GM19328 (cell line): ENCODE results near the gene CHRNG.

ENCODE experiments used
- ATAC-seq: cut with Tn5 transposase; IDR thresholded peaks from one replicate; pipeline ENCODE4 v1.9.1; 2021; ENCODE audit warnings: mild to moderate bottlenecking, moderate library complexity; ENCODE audit not compliant: unreplicated experiment

The CHRNG gene

DNA sequence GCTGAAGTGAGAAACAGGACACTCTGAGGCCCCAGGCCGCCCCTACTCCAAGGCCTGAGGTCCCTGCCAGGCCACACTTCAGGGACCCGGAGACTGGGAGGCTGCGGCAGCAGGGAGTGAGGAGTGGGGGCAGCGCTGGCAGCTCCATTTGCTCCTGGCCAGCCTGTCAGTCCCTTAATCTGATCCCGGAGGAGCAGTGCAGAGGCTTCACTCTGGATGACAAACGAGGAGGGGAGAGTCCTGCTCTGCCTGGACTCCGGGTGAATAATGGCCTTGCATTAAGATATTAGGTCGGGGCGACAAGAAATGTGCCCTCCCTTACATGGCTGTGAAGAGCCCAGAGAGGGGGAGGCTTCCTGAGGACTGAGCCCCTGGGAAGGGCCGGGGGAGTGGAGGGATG, 33.6 kb upstream of the CHRNG start:
- ATAC-seq = no peak

- no peak for ATAC-seq
These were observed 32.8 kb upstream of the CHRNG start for GRCh38 chr2:232506709-232507108.

DNA sequence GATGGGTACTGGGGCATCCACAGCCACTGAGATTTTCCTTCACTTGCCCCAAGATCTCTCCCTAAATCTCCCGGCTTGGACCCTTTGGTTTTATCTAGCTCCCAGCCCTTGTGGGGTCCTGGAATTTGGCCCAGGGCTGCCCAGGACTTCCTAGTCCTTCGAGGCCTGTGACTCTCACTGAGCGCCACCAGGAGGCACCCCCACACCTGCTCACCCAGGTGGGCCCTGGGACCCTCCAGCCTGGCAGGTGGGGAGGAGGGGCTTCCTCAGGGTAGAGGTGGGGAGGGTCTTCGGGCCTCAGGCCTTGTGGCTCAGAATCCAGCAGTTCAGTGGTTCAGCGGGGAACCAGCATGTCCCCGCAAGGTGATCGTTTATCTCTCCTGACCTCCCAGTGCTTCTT, 31.2 kb upstream of the CHRNG start:
- ATAC-seq = no peak

- ATAC-seq = no peak
These were observed 28.1 kb upstream of the CHRNG start for GRCh38 chr2:232511336-232511890.

DNA sequence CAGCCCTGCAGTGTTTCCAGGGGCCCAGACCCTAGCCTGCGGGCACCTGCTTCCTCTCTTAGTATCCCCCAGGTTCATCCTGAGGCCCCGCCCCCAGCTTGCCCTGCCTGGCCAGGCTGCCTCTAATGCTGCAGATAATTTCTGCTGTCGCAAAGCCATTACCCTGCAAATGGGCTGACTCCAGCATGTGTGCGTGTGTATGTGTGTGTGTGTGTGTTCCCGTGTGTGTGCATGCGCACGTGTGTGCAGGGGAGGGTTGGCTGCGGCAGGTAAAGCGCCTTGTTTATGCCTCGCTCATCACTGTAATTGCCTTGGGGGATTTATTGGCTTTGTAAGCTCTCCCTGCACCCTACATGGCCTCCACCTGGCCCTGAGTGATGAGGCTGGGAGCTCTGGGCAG, 26.9 kb upstream of the CHRNG start:
- no peak for ATAC-seq

DNA sequence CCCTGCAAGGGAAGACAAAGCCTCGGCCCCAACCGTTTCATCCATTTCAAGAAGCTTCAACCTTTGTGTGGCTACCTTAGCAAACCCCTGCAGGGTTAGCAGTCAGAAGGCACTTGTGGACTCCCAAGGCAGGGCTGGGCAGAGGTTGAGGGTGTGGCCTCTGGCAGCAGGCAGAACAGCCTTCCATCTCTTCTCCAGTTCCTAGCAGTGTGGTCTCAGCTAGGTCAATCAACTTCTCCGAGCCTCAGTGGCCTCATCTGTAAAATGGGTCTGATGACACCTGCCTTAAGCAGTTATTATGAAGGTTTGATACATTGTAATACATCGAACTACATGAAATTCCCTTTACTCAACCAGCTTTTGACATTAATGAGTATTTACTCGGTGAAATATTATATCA, 26.1 kb upstream of the CHRNG start:
- ATAC-seq = no peak

DNA sequence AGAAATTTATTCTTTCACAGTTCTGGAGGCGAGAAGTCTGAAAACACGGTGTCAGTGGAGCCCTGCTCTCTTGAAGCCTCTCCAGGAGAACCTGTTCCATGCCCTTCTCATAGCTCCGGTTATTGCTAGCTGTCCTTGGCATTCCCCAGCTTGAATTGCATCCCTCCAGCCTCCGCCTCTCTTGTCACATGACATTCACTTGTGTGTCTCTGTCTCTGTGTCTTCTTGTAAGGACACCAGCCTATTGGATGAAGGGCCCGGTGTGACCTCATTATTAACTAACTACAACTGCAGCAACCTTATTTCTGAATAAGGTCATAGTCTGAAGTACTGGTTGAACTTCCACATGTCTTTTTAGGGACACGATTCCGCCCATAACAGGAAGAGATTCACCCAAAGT, 23.9 kb upstream of the CHRNG start:
- ATAC-seq = no peak

GRCh38 chr2:232516551-232516950, 22.9 kb upstream of the CHRNG start:
- no peak for ATAC-seq

- no peak for ATAC-seq
These were observed 20.6 kb upstream of the CHRNG start for GRCh38 chr2:232518844-232519243.

- no peak for ATAC-seq
These were observed 19.7 kb upstream of the CHRNG start, which contains the start of gene PRSS56 for GRCh38 chr2:232519581-232520438. TSS of gene PRSS56 (plus strand) at chr2:232520388. CDS start at chr2:232520599, 211 bp downstream.

- no peak for ATAC-seq
These were observed 19.0 kb upstream of the CHRNG start for GRCh38 chr2:232520489-232520888.

- ATAC-seq = no peak
These were observed 18.4 kb upstream of the CHRNG start for GRCh38 chr2:232521098-232521497.

- no peak for ATAC-seq
These were observed 17.4 kb upstream of the CHRNG start for GRCh38 chr2:232521959-232522622.

DNA sequence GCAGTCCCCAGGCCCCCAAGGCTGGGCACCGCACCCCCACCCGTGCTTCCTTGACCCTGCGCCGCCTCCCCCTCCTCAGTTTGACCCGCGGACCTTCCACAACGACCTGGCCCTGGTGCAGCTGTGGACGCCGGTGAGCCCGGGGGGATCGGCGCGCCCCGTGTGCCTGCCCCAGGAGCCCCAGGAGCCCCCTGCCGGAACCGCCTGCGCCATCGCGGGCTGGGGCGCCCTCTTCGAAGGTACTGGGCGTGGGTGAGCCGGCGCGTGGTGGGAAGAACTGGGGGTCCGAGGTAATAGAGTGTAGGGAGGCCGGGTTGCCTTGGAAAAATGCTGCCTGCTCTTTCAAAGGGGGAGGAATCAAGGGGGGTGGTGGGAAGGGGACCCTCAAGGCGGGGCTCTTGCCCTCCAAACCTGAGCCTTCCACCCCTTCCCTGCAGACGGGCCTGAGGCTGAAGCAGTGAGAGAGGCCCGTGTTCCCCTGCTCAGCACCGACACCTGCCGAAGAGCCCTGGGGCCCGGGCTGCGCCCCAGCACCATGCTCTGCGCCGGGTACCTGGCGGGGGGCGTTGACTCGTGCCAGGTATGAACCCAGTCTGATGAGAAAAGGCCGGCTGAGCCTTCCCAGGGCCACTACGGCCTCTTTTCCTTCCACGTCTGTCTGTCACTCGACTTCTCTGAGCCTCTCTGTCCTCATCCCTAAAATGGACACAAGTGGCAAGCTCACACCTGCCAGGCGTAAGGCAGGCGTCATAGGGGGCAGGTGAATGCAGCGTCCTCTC, 16.7 kb upstream of the CHRNG start:
- ATAC-seq = no peak

GRCh38 chr2:232523402-232523681, 16.1 kb upstream of the CHRNG start:
- no peak for ATAC-seq

GRCh38 chr2:232523682-232524597, 15.6 kb upstream of the CHRNG start:
- ATAC-seq = no peak

- no peak for ATAC-seq
These were observed 14.7 kb upstream of the CHRNG start for GRCh38 chr2:232524771-232525170.

GRCh38 chr2:232525199-232525598, 14.3 kb upstream of the CHRNG start:
- ATAC-seq = no peak

DNA sequence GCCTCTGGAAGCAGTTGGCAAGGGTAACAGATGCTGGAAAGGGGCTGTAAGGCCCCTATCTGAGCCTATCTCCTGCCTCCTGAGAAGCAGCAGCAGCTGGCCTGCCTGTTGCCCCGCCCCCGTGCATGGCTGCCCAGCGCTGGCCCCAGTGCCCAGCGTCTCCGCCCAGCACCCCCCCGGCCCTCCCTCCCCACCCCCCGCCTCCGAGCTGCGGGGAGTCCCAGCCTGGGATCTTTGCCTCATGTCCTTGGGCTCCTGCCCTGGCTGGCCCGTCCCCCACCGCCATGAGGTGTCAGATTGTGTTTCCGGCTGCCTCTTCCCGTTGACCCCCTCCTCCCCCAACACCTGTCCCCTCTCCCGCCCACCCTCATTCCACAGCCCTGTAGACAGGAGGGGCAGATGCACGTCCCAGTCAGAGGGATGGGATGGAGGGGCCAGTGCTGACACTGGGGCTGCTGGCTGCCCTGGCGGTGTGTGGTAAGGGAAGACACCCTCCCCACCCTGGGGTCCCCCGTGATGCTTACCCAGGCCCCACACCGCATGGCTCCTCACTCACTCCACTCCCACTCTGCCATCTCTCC, 13.6 kb upstream of the CHRNG start, which contains the start of gene CHRND:
TSS of gene CHRND (plus strand) at position 370 of the 581 bp plus-strand sequence. CDS start at position 426, 56 bp downstream.
- no peak for ATAC-seq

- no peak for ATAC-seq
These were observed 13.0 kb upstream of the CHRNG start for GRCh38 chr2:232526372-232526941.
